ENCODE results near the gene SEC61A1. TPM values are rescaled to one million over a fixed set of nuclear protein-coding genes. Genes with fewer than 3 reads are reported as not detected.

SEC61A1 gene
- total RNA-seq, 3 donors from 2014 or later (not counting 1 experiment from before 2014, with no cell fraction given): 143 to 172 (median 148) TPM

GRCh38 chr3:128012050-128012449, 40.2 kb upstream of the SEC61A1 start:
- Mint-ChIP-seq H3K36me3 (no peaks in the 10 kb centered on the region), H3K9me3 (no peaks in the 10 kb centered on the region)
- intact Hi-C loops (cut with micrococcal nuclease): no loop called here

GRCh38 chr3:128014548-128014947, 37.7 kb upstream of the SEC61A1 start:
- DNase-seq (no peak), ATAC-seq (no peak)
- H3K4me3 ChIP-seq (ENCODE audit: low read length): no peak overlapping the region
- Mint-ChIP-seq H3K9me3 (no peaks in the 10 kb centered on the region), H3K4me3 (no peak overlapping the region), H3K36me3 (no peaks in the 10 kb centered on the region), H3K4me1 (no peaks in the 10 kb centered on the region), H3K27me3 (ENCODE audit: low read depth in 2 of 2) (peaks cover 6 to 12% of the 10 kb centered on the region in 2 donors), H3K27ac (no peak overlapping the region)
- no peak for TF ChIP-seq CTCF (IDR thresholded peaks at IDR 0.05)
- H3K9me3 ChIP-seq (ENCODE audit: control insufficient read depth, insufficient read depth, low read length): no peaks in the 10 kb centered on the region
- H3K4me1 ChIP-seq (ENCODE audit: control insufficient read depth, insufficient read depth, low read length): no peaks in the 10 kb centered on the region
- no peaks in the 10 kb centered on the region for H3K27me3 ChIP-seq (ENCODE audit: control insufficient read depth, insufficient read depth, low read length)
- intact Hi-C loops (cut with micrococcal nuclease): no loop called here
- WGBS (ENCODE audit: insufficient coverage): 100% methylated on average over 2 of the region's 3 CpGs
- no peaks in the 10 kb centered on the region for H3K36me3 ChIP-seq (ENCODE audit: control insufficient read depth, insufficient read depth, low read length)
- H3K27ac ChIP-seq (ENCODE audit: low read length): no peak overlapping the region

More at GRCh38 chr3:128012050-128012449, 40.2 kb upstream of the SEC61A1 start:
- Mint-ChIP-seq H3K4me1 (no peaks in the 10 kb centered on the region), H3K27ac (no peak overlapping the region), H3K27me3 (ENCODE audit: low read depth in 2 of 2) (peaks cover 8 to 12% of the 10 kb centered on the region in 2 donors), H3K4me3 (no peak overlapping the region)
- no peak overlapping the region for H3K27ac ChIP-seq (ENCODE audit: low read length)
- WGBS (ENCODE audit: insufficient coverage): 93% methylated on average over 14 of the region's 14 CpGs
- no peaks in the 10 kb centered on the region for H3K9me3 ChIP-seq (ENCODE audit: control insufficient read depth, insufficient read depth, low read length)
- TF ChIP-seq CTCF (IDR thresholded peaks at IDR 0.05): no peak
- no peaks in the 10 kb centered on the region for H3K27me3 ChIP-seq (ENCODE audit: control insufficient read depth, insufficient read depth, low read length)
- no peak for DNase-seq
- H3K36me3 ChIP-seq (ENCODE audit: control insufficient read depth, insufficient read depth, low read length): no peaks in the 10 kb centered on the region
- ATAC-seq: no peak
- no peak overlapping the region for H3K4me3 ChIP-seq (ENCODE audit: low read length)
- H3K4me1 ChIP-seq (ENCODE audit: control insufficient read depth, insufficient read depth, low read length): no peaks in the 10 kb centered on the region

- no peaks in the 10 kb centered on the region for H3K4me1 Mint-ChIP-seq
- WGBS (ENCODE audit: insufficient coverage): 92% methylated on average over 1 of the region's 1 CpG
- Histone ChIP-seq H3K4me1 (ENCODE audit: control insufficient read depth, insufficient read depth, low read length) (no peaks in the 10 kb centered on the region), H3K9me3 (ENCODE audit: control insufficient read depth, insufficient read depth, low read length) (no peaks in the 10 kb centered on the region), H3K4me3 (ENCODE audit: low read length) (no peak overlapping the region), H3K27me3 (ENCODE audit: control insufficient read depth, insufficient read depth, low read length) (no peaks in the 10 kb centered on the region), H3K36me3 (ENCODE audit: control insufficient read depth, insufficient read depth, low read length) (no peaks in the 10 kb centered on the region), H3K27ac (ENCODE audit: low read length) (no peak overlapping the region)
- ATAC-seq: no peak
- no peaks in the 10 kb centered on the region for H3K36me3 Mint-ChIP-seq
- intact Hi-C loops (cut with micrococcal nuclease): no loop called here
- DNase-seq: no peak
- TF ChIP-seq CTCF (IDR thresholded peaks at IDR 0.05): no peak
- no peak overlapping the region for H3K4me3 Mint-ChIP-seq
- H3K27ac Mint-ChIP-seq: no peak overlapping the region
- H3K9me3 Mint-ChIP-seq: no peaks in the 10 kb centered on the region
- H3K27me3 Mint-ChIP-seq (ENCODE audit: low read depth in 2 of 2): peaks cover under 1 to 2% of the 10 kb centered on the region in 2 donors
Observed at GRCh38 chr3:128016502-128016901, 35.7 kb upstream of the SEC61A1 start.

- 83% methylated on average over 10 of the region's 10 CpGs for WGBS (ENCODE audit: insufficient coverage)
- Histone ChIP-seq H3K4me1 (ENCODE audit: control insufficient read depth, insufficient read depth, low read length) (no peaks in the 10 kb centered on the region), H3K9me3 (ENCODE audit: control insufficient read depth, insufficient read depth, low read length) (no peaks in the 10 kb centered on the region), H3K27me3 (ENCODE audit: control insufficient read depth, insufficient read depth, low read length) (no peaks in the 10 kb centered on the region), H3K27ac (ENCODE audit: low read length) (no peak overlapping the region), H3K4me3 (ENCODE audit: low read length) (no peak overlapping the region), H3K36me3 (ENCODE audit: control insufficient read depth, insufficient read depth, low read length) (no peaks in the 10 kb centered on the region)
- Mint-ChIP-seq H3K36me3 (no peaks in the 10 kb centered on the region), H3K4me3 (no peak overlapping the region), H3K4me1 (no peaks in the 10 kb centered on the region), H3K27me3 (ENCODE audit: low read depth in 2 of 2) (peaks cover 17 to 29% of the 10 kb centered on the region in 2 donors), H3K27ac (no peak overlapping the region), H3K9me3 (no peaks in the 10 kb centered on the region)
- DNase-seq (no peak), ATAC-seq (no peak)
- intact Hi-C loops (cut with micrococcal nuclease): no loop called here
- no peak for TF ChIP-seq CTCF (IDR thresholded peaks at IDR 0.05)
Observed at GRCh38 chr3:128021768-128022372, 30.4 kb upstream of the SEC61A1 start.
